HG02763 (cell line): ENCODE measurements around the gene GPR141.

Experiments used
- ATAC-seq: cut with Tn5 transposase; IDR thresholded peaks from one replicate; pipeline ENCODE4 v1.9.1; 2021; ENCODE audit warnings: mild to moderate bottlenecking, moderate library complexity; ENCODE audit not compliant: unreplicated experiment

GPR141 gene

DNA sequence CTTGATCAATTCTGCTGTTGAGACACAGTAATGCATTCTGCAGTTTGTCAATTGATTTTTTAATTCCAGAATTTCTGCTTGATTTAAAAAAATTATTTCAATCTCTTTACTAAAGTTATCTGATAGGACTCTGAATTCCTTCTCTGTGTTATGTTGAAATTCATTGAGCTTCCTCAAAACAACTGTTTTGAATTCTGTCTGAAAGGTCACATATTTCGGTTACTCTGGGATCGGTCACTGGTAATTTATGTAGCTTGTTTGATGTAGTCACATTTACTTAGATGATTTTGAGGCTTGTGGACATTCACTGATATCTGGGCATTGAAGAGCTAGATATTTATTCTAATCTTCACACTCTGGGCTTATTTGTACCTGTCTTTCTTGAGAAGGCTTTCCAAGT, 97.6 kb downstream of the GPR141 start:
- ATAC-seq = no peak

- no peak for ATAC-seq
Observed at GRCh38 chr7:37782166-37782565, 98.6 kb downstream of the GPR141 start.

DNA sequence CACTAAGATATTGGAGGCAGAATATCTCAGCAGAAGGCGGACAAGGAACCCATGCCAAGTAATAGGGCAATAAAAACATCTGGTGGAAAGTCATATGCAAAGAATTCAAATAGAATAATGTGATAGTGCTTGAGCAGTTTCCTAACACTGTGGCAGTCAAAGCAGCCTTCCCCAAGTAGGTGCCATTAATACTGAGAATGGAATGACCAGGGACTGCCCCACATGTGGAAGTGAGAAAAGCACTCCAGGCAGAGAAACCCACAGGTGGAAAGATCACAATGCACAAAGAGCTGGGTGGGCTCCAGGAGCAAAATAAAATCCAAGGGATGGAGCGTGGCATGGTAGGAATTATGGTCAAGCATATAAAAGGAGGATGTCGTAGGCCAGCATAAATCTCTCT, 100.4 kb downstream of the GPR141 start:
- no peak for ATAC-seq

DNA sequence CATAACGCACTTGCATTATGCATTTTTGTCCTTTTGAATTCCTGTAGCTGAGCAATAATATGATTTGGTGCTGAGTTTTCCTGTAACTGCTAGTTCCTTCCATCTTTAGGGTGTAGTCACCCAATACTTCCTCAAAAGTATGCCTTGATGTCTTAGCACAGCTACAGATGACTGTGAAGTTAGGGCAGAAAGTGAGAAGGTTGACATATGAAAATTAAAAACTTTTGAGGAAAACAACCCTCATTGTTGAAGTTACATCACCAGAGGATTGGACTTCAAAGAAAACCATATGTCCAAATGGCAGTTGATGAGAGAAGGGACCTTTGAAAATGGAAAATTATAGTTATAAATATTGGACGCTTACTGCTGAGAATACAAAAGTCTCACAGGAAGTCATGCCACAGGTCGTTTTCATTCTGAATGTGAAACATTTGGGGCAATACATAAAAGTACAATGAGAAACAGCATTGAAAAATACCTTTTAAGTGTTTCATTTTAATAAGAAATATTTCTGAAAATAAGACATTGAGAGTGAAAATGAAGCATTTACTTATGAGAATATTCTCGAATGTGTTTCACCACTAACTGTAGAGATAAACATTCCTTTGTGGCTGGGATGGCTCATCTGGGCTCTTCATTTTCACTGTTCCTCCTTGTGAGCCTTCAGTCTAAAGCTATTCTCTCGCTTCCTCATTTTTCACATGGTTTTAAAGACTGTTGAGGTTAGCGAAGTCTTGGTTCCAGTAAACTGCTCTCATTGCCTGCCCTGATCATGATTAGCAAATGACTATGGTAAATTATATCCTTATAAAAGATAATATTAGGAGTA, 103.4 kb downstream of the GPR141 start:
- ATAC-seq = peak; percentile 87
